GM12872 (cell line): ENCODE measurements around the gene PCA3.

Experiments used
- CTCF ChIP-seq: IDR thresholded peaks from 3 replicates; pipeline ENCODE4 v1.5.1; 2011; ENCODE audit warnings: low read depth, mild to moderate bottlenecking, low read length, moderate library complexity; ENCODE audit not compliant: insufficient read depth

PCA3 gene

GRCh38 chr9:76725885-76726284, 38.4 kb upstream of the PCA3 start:
- no peak for TF ChIP-seq CTCF

- no peak for TF ChIP-seq CTCF
Observed at GRCh38 chr9:76729116-76729515, 35.1 kb upstream of the PCA3 start.

- no peak for TF ChIP-seq CTCF
Observed at GRCh38 chr9:76729980-76730737, 34.1 kb upstream of the PCA3 start.

- TF ChIP-seq CTCF = no peak
Observed at GRCh38 chr9:76730801-76731200, 33.4 kb upstream of the PCA3 start.

GRCh38 chr9:76732341-76732958, 31.8 kb upstream of the PCA3 start:
- TF ChIP-seq CTCF = no peak

GRCh38 chr9:76733096-76733495, 31.1 kb upstream of the PCA3 start:
- TF ChIP-seq CTCF = no peak

- no peak for TF ChIP-seq CTCF
Observed at GRCh38 chr9:76734716-76735115, 29.5 kb upstream of the PCA3 start.
